Jurkat, Clone E6-1 (cell line): Measurements from ENCODE around the gene CCPG1.

ENCODE experiments used
- DNase-seq: peaks from one replicate; pipeline ENCODE4 v3.0.0-alpha.2; 2011; ENCODE audit warnings: low read depth, low spot score
- H3K4me3 ChIP-seq: 2 replicates; pipeline ENCODE4 v1.5.1; 2011; ENCODE audit warnings: mild to moderate bottlenecking, low read length, control low read depth, moderate library complexity

CCPG1 gene

GRCh38 chr15:55398243-55398642, 9.9 kb downstream of the CCPG1 start:
- no peak overlapping the region for H3K4me3 ChIP-seq
- no peak for DNase-seq

GRCh38 chr15:55394694-55395093, 13.5 kb downstream of the CCPG1 start:
- no peak overlapping the region for H3K4me3 ChIP-seq
- no peak for DNase-seq

- no peak for DNase-seq
- no peak overlapping the region for H3K4me3 ChIP-seq
These were observed 18.9 kb downstream of the CCPG1 start for GRCh38 chr15:55389264-55389607.

- H3K4me3 ChIP-seq: no peak overlapping the region
- DNase-seq: no peak
These were observed 21.1 kb downstream of the CCPG1 start for GRCh38 chr15:55387027-55387426.

GRCh38 chr15:55383687-55384086, 24.5 kb downstream of the CCPG1 start:
- DNase-seq: no peak

GRCh38 chr15:55381595-55381994, 26.6 kb downstream of the CCPG1 start:
- H3K4me3 ChIP-seq: no peak overlapping the region
- no peak for DNase-seq

More at GRCh38 chr15:55383687-55384086, 24.5 kb downstream of the CCPG1 start:
- no peak overlapping the region for H3K4me3 ChIP-seq

GRCh38 chr15:55379095-55379494, 29.1 kb downstream of the CCPG1 start:
- no peak overlapping the region for H3K4me3 ChIP-seq
- DNase-seq: no peak

GRCh38 chr15:55372701-55373440, 35.3 kb downstream of the CCPG1 start:
- DNase-seq: no peak
- no peak overlapping the region for H3K4me3 ChIP-seq

- H3K4me3 ChIP-seq: no peak overlapping the region
- no peak for DNase-seq
These were observed 41.2 kb downstream of the CCPG1 start for GRCh38 chr15:55366981-55367380.

- DNase-seq: no peak
- H3K4me3 ChIP-seq: no peak overlapping the region
These were observed 45.5 kb downstream of the CCPG1 start for GRCh38 chr15:55362641-55363040.

GRCh38 chr15:55361048-55361447, 47.1 kb downstream of the CCPG1 start:
- H3K4me3 ChIP-seq: no peak overlapping the region
- no peak for DNase-seq

- DNase-seq: no peak
These were observed 47.9 kb downstream of the CCPG1 start for GRCh38 chr15:55360256-55360655.

GRCh38 chr15:55358471-55358870, 49.7 kb downstream of the CCPG1 start:
- DNase-seq: no peak

More at GRCh38 chr15:55360256-55360655, 47.9 kb downstream of the CCPG1 start:
- H3K4me3 ChIP-seq: no peak overlapping the region

GRCh38 chr15:55357774-55358173, 50.4 kb downstream of the CCPG1 start:
- DNase-seq: no peak
- H3K4me3 ChIP-seq: no peak overlapping the region

More at GRCh38 chr15:55358471-55358870, 49.7 kb downstream of the CCPG1 start:
- no peak overlapping the region for H3K4me3 ChIP-seq

- H3K4me3 ChIP-seq: no peak overlapping the region
- no peak for DNase-seq
These were observed 51.1 kb downstream of the CCPG1 start for GRCh38 chr15:55356985-55357585.

GRCh38 chr15:55353025-55353424, 55.1 kb downstream of the CCPG1 start:
- H3K4me3 ChIP-seq: no peak overlapping the region
- no peak for DNase-seq

GRCh38 chr15:55349282-55349681, 58.9 kb downstream of the CCPG1 start:
- no peak for DNase-seq
- H3K4me3 ChIP-seq: no peak overlapping the region

GRCh38 chr15:55348281-55348778, 59.8 kb downstream of the CCPG1 start:
- no peak for DNase-seq
- no peak overlapping the region for H3K4me3 ChIP-seq

- DNase-seq: no peak
- no peak overlapping the region for H3K4me3 ChIP-seq
These were observed 64.0 kb downstream of the CCPG1 start for GRCh38 chr15:55344206-55344605.

GRCh38 chr15:55343168-55343567, 65.0 kb downstream of the CCPG1 start:
- DNase-seq: no peak
- no peak overlapping the region for H3K4me3 ChIP-seq

- H3K4me3 ChIP-seq: no peak overlapping the region
- no peak for DNase-seq
These were observed 71.0 kb downstream of the CCPG1 start for GRCh38 chr15:55337160-55337559.
